ENCODE data around the gene CHTOP. TPM values are rescaled to one million over a fixed set of nuclear protein-coding genes. Genes with fewer than 3 reads are reported as not detected.
A peak's percentile ranks its signal among the peaks of the same experiment; 100 is the strongest.

CHTOP gene
- total and polyA plus RNA-seq, 3 experiments from 2014 or later = 70.2 to 98.9 (median 95.9) TPM

GRCh38 chr1:153682730-153683129 is 48.9 kb downstream of the CHTOP start:
- Histone ChIP-seq H3K27me3 (ENCODE audit: insufficient read depth, low read length, poor library complexity, severe bottlenecking) (peaks cover 31% of the 10 kb centered on the region), H3K4me1 (ENCODE audit: insufficient read depth, low read length) (peaks cover 15% of the 10 kb centered on the region), H3K4me3 (ENCODE audit: low read length) (no peak overlapping the region), H3K9me3 (ENCODE audit: low read length) (no peaks in the 10 kb centered on the region), H3K27ac (ENCODE audit: low read depth, low read length) (no peak overlapping the region), H3K36me3 (ENCODE audit: insufficient read depth, low read length) (no peaks in the 10 kb centered on the region)
- H3K4me3 Mint-ChIP-seq = no peak overlapping the region
- peaks cover 16 to 23% (median 17%) of the 10 kb centered on the region in 3 donors for H3K4me1 Mint-ChIP-seq
- H3K9me3 Mint-ChIP-seq = no peaks in the 10 kb centered on the region
- H3K36me3 Mint-ChIP-seq = no peaks in the 10 kb centered on the region
- DNase-seq = no peak
- CTCF ChIA-PET = no interaction called here
- H3K27me3 Mint-ChIP-seq = peaks cover 34 to 65% of the 10 kb centered on the region in 2 donors
- POLR2A ChIA-PET = no interaction called here
- peak overlapping the region in 1 of 8 donors; percentile 44 for H3K27ac Mint-ChIP-seq

GRCh38 chr1:153683854-153684253 is 50.0 kb downstream of the CHTOP start:
- peaks cover 31 to 59% of the 10 kb centered on the region in 2 donors for H3K27me3 Mint-ChIP-seq
- CTCF ChIA-PET = no interaction called here

GRCh38 chr1:153684892-153685291 is 51.0 kb downstream of the CHTOP start:
- no peaks in the 10 kb centered on the region for H3K9me3 ChIP-seq (ENCODE audit: low read length)
- no peak for DNase-seq
- H3K27me3 ChIP-seq (ENCODE audit: insufficient read depth, low read length, poor library complexity, severe bottlenecking) = peaks cover 11% of the 10 kb centered on the region
- ChIA-PET CTCF (no interaction called here), POLR2A (interaction anchor here (0.6 kb wide), 1 partner anchor 114 kb away, joined by 7 read pairs; no protein-coding TSS in a partner anchor)
- Mint-ChIP-seq H3K4me1 (peaks cover 2 to 6% (median 3%) of the 10 kb centered on the region in 3 donors), H3K4me3 (peak overlapping the region in 1 of 7 donors; percentile 9), H3K36me3 (no peaks in the 10 kb centered on the region), H3K27ac (no peak overlapping the region), H3K27me3 (peaks cover 27 to 55% of the 10 kb centered on the region in 2 donors), H3K9me3 (no peaks in the 10 kb centered on the region)
- H3K4me1 ChIP-seq (ENCODE audit: insufficient read depth, low read length) = peaks cover under 1% of the 10 kb centered on the region
- H3K36me3 ChIP-seq (ENCODE audit: insufficient read depth, low read length) = no peaks in the 10 kb centered on the region
- H3K27ac ChIP-seq (ENCODE audit: low read depth, low read length) = no peak overlapping the region
- H3K4me3 ChIP-seq (ENCODE audit: low read length) = no peak overlapping the region

More at GRCh38 chr1:153683854-153684253, 50.0 kb downstream of the CHTOP start:
- Mint-ChIP-seq H3K27ac (no peak overlapping the region), H3K9me3 (no peaks in the 10 kb centered on the region), H3K4me3 (peak overlapping the region in 1 of 7 donors; percentile 5), H3K36me3 (no peaks in the 10 kb centered on the region), H3K4me1 (peaks cover 6 to 11% (median 6%) of the 10 kb centered on the region in 3 donors)
- Histone ChIP-seq H3K9me3 (ENCODE audit: low read length) (no peaks in the 10 kb centered on the region), H3K27me3 (ENCODE audit: insufficient read depth, low read length, poor library complexity, severe bottlenecking) (peaks cover 19% of the 10 kb centered on the region), H3K4me1 (ENCODE audit: insufficient read depth, low read length) (peaks cover 5% of the 10 kb centered on the region), H3K4me3 (ENCODE audit: low read length) (no peak overlapping the region), H3K27ac (ENCODE audit: low read depth, low read length) (no peak overlapping the region), H3K36me3 (ENCODE audit: insufficient read depth, low read length) (no peaks in the 10 kb centered on the region)
- POLR2A ChIA-PET = no interaction called here
- DNase-seq = no peak

- POLR2A ChIA-PET = no interaction called here
Observed at GRCh38 chr1:153685544-153686340, 51.9 kb downstream of the CHTOP start.

GRCh38 chr1:153687346-153688125 is 53.7 kb downstream of the CHTOP start:
- ChIA-PET POLR2A (no interaction called here), CTCF (interaction anchor here (0.6 kb wide), 1 partner anchor 14 kb away, joined by 3 read pairs; no protein-coding TSS in a partner anchor)
- no peak overlapping the region for H3K27ac Mint-ChIP-seq
- H3K9me3 ChIP-seq (ENCODE audit: low read length) = no peaks in the 10 kb centered on the region
- H3K36me3 Mint-ChIP-seq = no peaks in the 10 kb centered on the region
- no peaks in the 10 kb centered on the region for H3K27me3 ChIP-seq (ENCODE audit: insufficient read depth, low read length, poor library complexity, severe bottlenecking)
- H3K27me3 Mint-ChIP-seq = peaks cover 15 to 29% of the 10 kb centered on the region in 2 donors
- H3K4me1 ChIP-seq (ENCODE audit: insufficient read depth, low read length) = no peaks in the 10 kb centered on the region
- no peak for DNase-seq
- no peak overlapping the region for H3K4me3 Mint-ChIP-seq
- no peaks in the 10 kb centered on the region for H3K36me3 ChIP-seq (ENCODE audit: insufficient read depth, low read length)
- H3K4me1 Mint-ChIP-seq = peaks cover 0 to 12% (median 9%) of the 10 kb centered on the region in 3 donors
- H3K4me3 ChIP-seq (ENCODE audit: low read length) = no peak overlapping the region
- no peak overlapping the region for H3K27ac ChIP-seq (ENCODE audit: low read depth, low read length)
- H3K9me3 Mint-ChIP-seq = no peaks in the 10 kb centered on the region

More at GRCh38 chr1:153685544-153686340, 51.9 kb downstream of the CHTOP start:
- H3K36me3 ChIP-seq (ENCODE audit: insufficient read depth, low read length) = no peaks in the 10 kb centered on the region
- peaks cover 3% of the 10 kb centered on the region for H3K27me3 ChIP-seq (ENCODE audit: insufficient read depth, low read length, poor library complexity, severe bottlenecking)
- no peak overlapping the region for H3K4me3 Mint-ChIP-seq
- H3K27ac Mint-ChIP-seq = no peak overlapping the region
- H3K4me1 Mint-ChIP-seq = peaks cover 0 to 6% (median 3%) of the 10 kb centered on the region in 3 donors
- no peaks in the 10 kb centered on the region for H3K9me3 Mint-ChIP-seq
- no peaks in the 10 kb centered on the region for H3K9me3 ChIP-seq (ENCODE audit: low read length)
- no peaks in the 10 kb centered on the region for H3K4me1 ChIP-seq (ENCODE audit: insufficient read depth, low read length)
- no peak overlapping the region for H3K4me3 ChIP-seq (ENCODE audit: low read length)
- CTCF ChIA-PET = interaction anchor here (1.2 to 1.4 kb wide), 2 partner anchors 8 to 10 kb away, joined by 3 read pairs; partner anchors contain the start of gene NPR1
- peaks cover 21 to 46% of the 10 kb centered on the region in 2 donors for H3K27me3 Mint-ChIP-seq
- H3K27ac ChIP-seq (ENCODE audit: low read depth, low read length) = no peak overlapping the region
- no peaks in the 10 kb centered on the region for H3K36me3 Mint-ChIP-seq
- DNase-seq = no peak

GRCh38 chr1:153688276-153688675 is 54.4 kb downstream of the CHTOP start:
- Mint-ChIP-seq H3K9me3 (no peaks in the 10 kb centered on the region), H3K27me3 (peaks cover 15 to 27% of the 10 kb centered on the region in 2 donors), H3K36me3 (no peaks in the 10 kb centered on the region), H3K27ac (no peak overlapping the region), H3K4me3 (no peak overlapping the region), H3K4me1 (peaks cover 0 to 12% (median 9%) of the 10 kb centered on the region in 3 donors)
- H3K36me3 ChIP-seq (ENCODE audit: insufficient read depth, low read length) = no peaks in the 10 kb centered on the region
- ChIA-PET CTCF (interaction anchor here (1.0 kb wide), 1 partner anchor 10 kb away, joined by 3 read pairs; no protein-coding TSS in a partner anchor), POLR2A (no interaction called here)
- H3K27ac ChIP-seq (ENCODE audit: low read depth, low read length) = no peak overlapping the region
- H3K9me3 ChIP-seq (ENCODE audit: low read length) = no peaks in the 10 kb centered on the region
- H3K4me3 ChIP-seq (ENCODE audit: low read length) = no peak overlapping the region
- no peaks in the 10 kb centered on the region for H3K4me1 ChIP-seq (ENCODE audit: insufficient read depth, low read length)
- no peaks in the 10 kb centered on the region for H3K27me3 ChIP-seq (ENCODE audit: insufficient read depth, low read length, poor library complexity, severe bottlenecking)
- no peak for DNase-seq

GRCh38 chr1:153688736-153689328 is 55.0 kb downstream of the CHTOP start:
- no peak overlapping the region for H3K27ac Mint-ChIP-seq
- H3K4me3 Mint-ChIP-seq = no peak overlapping the region
- H3K27me3 Mint-ChIP-seq = peaks cover 12 to 22% of the 10 kb centered on the region in 2 donors
- Histone ChIP-seq H3K27me3 (ENCODE audit: insufficient read depth, low read length, poor library complexity, severe bottlenecking) (no peaks in the 10 kb centered on the region), H3K9me3 (ENCODE audit: low read length) (no peaks in the 10 kb centered on the region), H3K27ac (ENCODE audit: low read depth, low read length) (no peak overlapping the region), H3K4me3 (ENCODE audit: low read length) (no peak overlapping the region), H3K36me3 (ENCODE audit: insufficient read depth, low read length) (no peaks in the 10 kb centered on the region), H3K4me1 (ENCODE audit: insufficient read depth, low read length) (no peaks in the 10 kb centered on the region)
- no peaks in the 10 kb centered on the region for H3K36me3 Mint-ChIP-seq
- H3K9me3 Mint-ChIP-seq = no peaks in the 10 kb centered on the region
- DNase-seq = no peak
- POLR2A ChIA-PET = no interaction called here
- H3K4me1 Mint-ChIP-seq = peaks cover 0 to 12% (median 9%) of the 10 kb centered on the region in 3 donors
- CTCF ChIA-PET = interaction anchor here (1.0 kb wide), 1 partner anchor 11 kb away, joined by 3 read pairs; no protein-coding TSS in a partner anchor

Measured in CD8-positive, alpha-beta memory T cell (primary cell).